IPS-18a (cell line): ENCODE results near the gene LAMA2.

Experiments
- H3K27ac ChIP-seq: one replicate; pipeline ENCODE4 v1.5.1; 2013; ENCODE audit warnings: low read length
- H3K27me3 ChIP-seq: one replicate; pipeline ENCODE4 v1.6.1; 2013; ENCODE audit warnings: mild to moderate bottlenecking, low read length; ENCODE audit not compliant: control insufficient read depth, insufficient read depth
- H3K36me3 ChIP-seq: one replicate; pipeline ENCODE4 v1.6.1; 2013; ENCODE audit warnings: low read depth, low read length; ENCODE audit not compliant: control insufficient read depth
- H3K4me1 ChIP-seq: one replicate; pipeline ENCODE4 v1.6.1; 2013; ENCODE audit warnings: low read depth, low read length; ENCODE audit not compliant: control insufficient read depth
- H3K4me3 ChIP-seq: one replicate; pipeline ENCODE4 v1.5.1; 2013; ENCODE audit warnings: low read length
- H3K9ac ChIP-seq: one replicate; pipeline ENCODE4 v1.6.1; 2013; ENCODE audit warnings: mild to moderate bottlenecking, low read length, moderate library complexity
- H3K9me3 ChIP-seq: one replicate; pipeline ENCODE4 v1.6.1; 2013; ENCODE audit warnings: low read depth, low read length; ENCODE audit not compliant: control insufficient read depth

Gene LAMA2

GRCh38 chr6:129494586-129494985 is 611.6 kb downstream of the LAMA2 start:
- H3K4me1 ChIP-seq: no peaks in the 10 kb centered on the region
- H3K9ac ChIP-seq: no peak overlapping the region
- H3K27ac ChIP-seq: no peak overlapping the region
- H3K9me3 ChIP-seq: no peaks in the 10 kb centered on the region
- H3K27me3 ChIP-seq: no peaks in the 10 kb centered on the region
- H3K36me3 ChIP-seq: no peaks in the 10 kb centered on the region
- H3K4me3 ChIP-seq: no peak overlapping the region

- no peaks in the 10 kb centered on the region for H3K27me3 ChIP-seq
- H3K36me3 ChIP-seq: no peaks in the 10 kb centered on the region
- H3K4me1 ChIP-seq: no peaks in the 10 kb centered on the region
- H3K27ac ChIP-seq: no peak overlapping the region
- no peaks in the 10 kb centered on the region for H3K9me3 ChIP-seq
- H3K9ac ChIP-seq: no peak overlapping the region
- no peak overlapping the region for H3K4me3 ChIP-seq
Measured at GRCh38 chr6:129495652-129496051, 612.7 kb downstream of the LAMA2 start.

- no peak overlapping the region for H3K27ac ChIP-seq
- H3K9ac ChIP-seq: no peak overlapping the region
- no peak overlapping the region for H3K4me3 ChIP-seq
- no peaks in the 10 kb centered on the region for H3K27me3 ChIP-seq
- H3K4me1 ChIP-seq: peaks cover 14% of the 10 kb centered on the region
- H3K36me3 ChIP-seq: no peaks in the 10 kb centered on the region
- H3K9me3 ChIP-seq: no peaks in the 10 kb centered on the region
Measured at GRCh38 chr6:129497481-129498441, 614.8 kb downstream of the LAMA2 start.

GRCh38 chr6:129498541-129498940 is 615.6 kb downstream of the LAMA2 start:
- H3K36me3 ChIP-seq: no peaks in the 10 kb centered on the region
- H3K9ac ChIP-seq: no peak overlapping the region
- H3K27ac ChIP-seq: no peak overlapping the region
- H3K9me3 ChIP-seq: no peaks in the 10 kb centered on the region
- no peak overlapping the region for H3K4me3 ChIP-seq
- H3K4me1 ChIP-seq: peaks cover 20% of the 10 kb centered on the region
- H3K27me3 ChIP-seq: no peaks in the 10 kb centered on the region

GRCh38 chr6:129498950-129499842 is 616.3 kb downstream of the LAMA2 start:
- Histone ChIP-seq H3K9ac (no peak overlapping the region), H3K9me3 (no peaks in the 10 kb centered on the region), H3K4me1 (peaks cover 20% of the 10 kb centered on the region), H3K27me3 (no peaks in the 10 kb centered on the region), H3K27ac (no peak overlapping the region), H3K4me3 (no peak overlapping the region), H3K36me3 (no peaks in the 10 kb centered on the region)

GRCh38 chr6:129499843-129500219 is 616.9 kb downstream of the LAMA2 start:
- H3K27ac ChIP-seq: no peak overlapping the region
- H3K9me3 ChIP-seq: no peaks in the 10 kb centered on the region
- peaks cover 20% of the 10 kb centered on the region for H3K4me1 ChIP-seq
- H3K9ac ChIP-seq: no peak overlapping the region
- no peak overlapping the region for H3K4me3 ChIP-seq
- H3K27me3 ChIP-seq: no peaks in the 10 kb centered on the region
- no peaks in the 10 kb centered on the region for H3K36me3 ChIP-seq

GRCh38 chr6:129500958-129501739 is 618.2 kb downstream of the LAMA2 start:
- Histone ChIP-seq H3K36me3 (no peaks in the 10 kb centered on the region), H3K4me3 (no peak overlapping the region), H3K27me3 (no peaks in the 10 kb centered on the region), H3K9me3 (no peaks in the 10 kb centered on the region), H3K4me1 (peaks cover 20% of the 10 kb centered on the region), H3K9ac (peak overlapping the region; percentile 15), H3K27ac (peak overlapping the region; percentile 10)

GRCh38 chr6:129501740-129502660 is 619.1 kb downstream of the LAMA2 start:
- Histone ChIP-seq H3K27me3 (no peaks in the 10 kb centered on the region), H3K36me3 (no peaks in the 10 kb centered on the region), H3K4me3 (no peak overlapping the region), H3K27ac (peak overlapping the region; percentile 10), H3K9ac (peak overlapping the region; percentile 15), H3K9me3 (no peaks in the 10 kb centered on the region), H3K4me1 (peaks cover 20% of the 10 kb centered on the region)

GRCh38 chr6:129504456-129504855 is 621.5 kb downstream of the LAMA2 start:
- Histone ChIP-seq H3K9ac (no peak overlapping the region), H3K4me1 (peaks cover 20% of the 10 kb centered on the region), H3K4me3 (no peak overlapping the region), H3K9me3 (no peaks in the 10 kb centered on the region), H3K27ac (no peak overlapping the region), H3K36me3 (no peaks in the 10 kb centered on the region), H3K27me3 (no peaks in the 10 kb centered on the region)

GRCh38 chr6:129507059-129507807 is 624.3 kb downstream of the LAMA2 start:
- Histone ChIP-seq H3K36me3 (no peaks in the 10 kb centered on the region), H3K4me3 (no peak overlapping the region), H3K4me1 (peaks cover 11% of the 10 kb centered on the region), H3K9me3 (no peaks in the 10 kb centered on the region), H3K9ac (no peak overlapping the region), H3K27me3 (no peaks in the 10 kb centered on the region), H3K27ac (no peak overlapping the region)
